H1 (cell line): ENCODE data around the gene CCL24. TPM values are rescaled to one million over a fixed set of nuclear protein-coding genes. Genes with fewer than 3 reads are reported as not detected.

Source experiments
- CTCF ChIA-PET: fragments of 300-600 bp; sonication (Branson Sonifier 250); formaldehyde crosslinking; loops from one replicate; lab custom pipeline; 2021; ENCODE audit not compliant: partially characterized antibody; lab: Charles Lee
- POLR2A ChIA-PET: fragments of 300-600 bp; sonication (Branson Sonifier 250); formaldehyde crosslinking; loops from one replicate; lab custom pipeline; 2021; ENCODE audit warnings: inconsistent platforms; ENCODE audit not compliant: partially characterized antibody; lab: Charles Lee
- DNase-seq, 2 experiments: peaks; one replicate each; pipeline versions ENCODE4 v3.0.0 to v3.0.0-alpha.2; 2010 to 2022; ENCODE audit warnings: low spot score in 2 of 2, low read depth in 1 of 2, mixed read lengths in 1 of 2
- FAIRE-seq: peaks from 2 replicates; lab custom pipeline; 2011; peaks lifted over from hg19 to GRCh38; lab: Jason Lieb, UNC
- H2AFZ ChIP-seq: 2 replicates; pipeline ENCODE4 v1.8.1; 2012; ENCODE audit warnings: low read length, inconsistent platforms
- H2AK5ac ChIP-seq: 2 replicates; pipeline ENCODE4 v1.6.1; 2013; ENCODE audit warnings: low read depth, low read length
- H2BK120ac ChIP-seq: replicated peaks from 2 replicates; pipeline ENCODE3; 2013; ENCODE audit warnings: low read depth, low read length, inconsistent platforms
- H2BK12ac ChIP-seq: 2 replicates; pipeline ENCODE4 v1.6.1; 2013; ENCODE audit warnings: low read depth, low read length
- H2BK15ac ChIP-seq: 2 replicates; pipeline ENCODE4 v1.6.1; 2013; ENCODE audit warnings: low read length
- H2BK20ac ChIP-seq: 2 replicates; pipeline ENCODE4 v1.6.1; 2013; ENCODE audit warnings: low read length
- H2BK5ac ChIP-seq: 2 replicates; pipeline ENCODE4 v1.6.1; 2013; ENCODE audit warnings: low read depth, low read length
- H3K14ac ChIP-seq: 2 replicates; pipeline ENCODE4 v1.6.1; 2013; ENCODE audit warnings: inconsistent platforms; ENCODE audit not compliant: insufficient read length
- H3K18ac ChIP-seq: 2 replicates; pipeline ENCODE4 v1.6.1; 2013; ENCODE audit warnings: low read length; ENCODE audit errors: extremely low read depth
- H3K23ac ChIP-seq: 2 replicates; pipeline ENCODE4 v1.6.1; 2013; ENCODE audit warnings: inconsistent platforms; ENCODE audit not compliant: insufficient read length
- H3K23me2 ChIP-seq: 2 replicates; pipeline ENCODE4 v1.6.1; 2013; ENCODE audit warnings: low read depth, low read length
- H3K27ac ChIP-seq: 2 replicates; pipeline ENCODE4 v1.6.1; 2011; ENCODE audit warnings: low read depth, low read length, inconsistent platforms
- H3K27me3 ChIP-seq, 4 experiments: replicated peaks in 1 of 4; 1 replicate in 1 of 4; 2 replicates in 3 of 4; pipeline versions ENCODE4 v1.6.1 to v1.8.1; 2011 to 2013; ENCODE audit warnings: low read length in 3 of 4, mild to moderate bottlenecking in 3 of 4, inconsistent platforms in 2 of 4, mixed read lengths in 2 of 4, moderate library complexity in 1 of 4; ENCODE audit not compliant: control insufficient read depth in 3 of 4, insufficient read depth in 3 of 4; ENCODE audit errors: extremely low read depth in 1 of 4
- H3K36me3 ChIP-seq, 4 experiments: 2 replicates each; pipeline versions ENCODE4 v1.6.1 to v1.8.1; 2011 to 2013; ENCODE audit warnings: mild to moderate bottlenecking in 4 of 4, low read length in 3 of 4, moderate library complexity in 2 of 4, control low read depth in 1 of 4, inconsistent platforms in 1 of 4; ENCODE audit not compliant: insufficient read depth in 4 of 4, control insufficient read depth in 2 of 4
- H3K4ac ChIP-seq: replicated peaks from 2 replicates; pipeline ENCODE3; 2013; ENCODE audit warnings: low read length, low read depth, mixed read lengths, inconsistent platforms; ENCODE audit not compliant: insufficient read length
- H3K4me1 ChIP-seq, 4 experiments: replicated peaks in 1 of 4; 1 replicate in 1 of 4; 2 replicates in 3 of 4; pipeline versions ENCODE4 v1.6.1 to v1.8.1; 2011 to 2013; ENCODE audit warnings: low read length in 3 of 4, inconsistent platforms in 2 of 4, mixed read lengths in 1 of 4; ENCODE audit not compliant: insufficient read depth in 4 of 4, control insufficient read depth in 3 of 4
- H3K4me2 ChIP-seq, 2 experiments: 2 replicates each; pipeline versions ENCODE4 v1.6.1 to v1.8.1; 2011 to 2013; ENCODE audit warnings: low read depth in 2 of 2, low read length in 2 of 2, control low read depth in 1 of 2, inconsistent platforms in 1 of 2, mild to moderate bottlenecking in 1 of 2; ENCODE audit not compliant: insufficient read depth in 1 of 2
- H3K4me3 ChIP-seq, 4 experiments: fragments of 200-600, 300-600 bp in 1 of 4; sonication (generic), shearing (Covaris generic), sonication (Bioruptor Twin) in 1 of 4; 2 replicates each; pipeline versions ENCODE4 v1.5.1 to v1.8.1; 2011 to 2016; ENCODE audit warnings: low read length in 4 of 4, low read depth in 3 of 4, control low read depth in 2 of 4, inconsistent platforms in 2 of 4, mild to moderate bottlenecking in 2 of 4, mixed read lengths in 1 of 4, moderate library complexity in 1 of 4; ENCODE audit not compliant: insufficient read depth in 2 of 4; ENCODE audit errors: extremely low read depth in 1 of 4
- H3K56ac ChIP-seq: replicated peaks from 2 replicates; pipeline ENCODE3; 2013; ENCODE audit warnings: low read depth, mild to moderate bottlenecking, mixed read lengths, low read length, inconsistent platforms; ENCODE audit not compliant: insufficient read length
- H3K79me1 ChIP-seq: 2 replicates; pipeline ENCODE4 v1.6.1; 2013; ENCODE audit warnings: low read depth, low read length, control low read depth
- H3K79me2 ChIP-seq, 2 experiments: 2 replicates each; pipeline versions ENCODE4 v1.6.1 to v1.8.1; 2012 to 2013; ENCODE audit warnings: low read length in 2 of 2, mild to moderate bottlenecking in 2 of 2, inconsistent platforms in 1 of 2; ENCODE audit not compliant: insufficient read depth in 2 of 2, control insufficient read depth in 1 of 2
- H3K9ac ChIP-seq, 4 experiments: replicated peaks in 1 of 4; 1 replicate in 1 of 4; 2 replicates in 3 of 4; pipeline versions ENCODE4 v1.6.1 to v1.8.1; 2011 to 2013; ENCODE audit warnings: low read depth in 3 of 4, low read length in 3 of 4, control low read depth in 2 of 4, mild to moderate bottlenecking in 2 of 4, moderate library complexity in 2 of 4, inconsistent platforms in 1 of 4; ENCODE audit errors: extremely low read depth in 1 of 4
- H3K9me3 ChIP-seq, 2 experiments: 2 replicates each; pipeline versions ENCODE4 v1.6.1 to v1.8.1; 2012 to 2013; ENCODE audit warnings: mild to moderate bottlenecking in 2 of 2, moderate library complexity in 2 of 2, control low read depth in 1 of 2, inconsistent platforms in 1 of 2, low read depth in 1 of 2, low read length in 1 of 2, mixed read lengths in 1 of 2; ENCODE audit not compliant: insufficient read depth in 2 of 2
- H4K20me1 ChIP-seq, 2 experiments: replicated peaks in 1 of 2; 2 replicates each; pipeline versions ENCODE3 to v1.8.1; 2011 to 2013; ENCODE audit warnings: inconsistent platforms in 2 of 2, low read length in 2 of 2, mild to moderate bottlenecking in 1 of 2; ENCODE audit not compliant: insufficient read depth in 2 of 2, control insufficient read depth in 1 of 2
- H4K5ac ChIP-seq: 2 replicates; pipeline ENCODE4 v1.6.1; 2013; ENCODE audit warnings: low read length, low read depth, mixed read lengths, inconsistent platforms; ENCODE audit not compliant: insufficient read length
- H4K8ac ChIP-seq: 2 replicates; pipeline ENCODE4 v1.8.0; 2013; ENCODE audit warnings: mild to moderate bottlenecking, moderate library complexity, low read length, inconsistent platforms; ENCODE audit not compliant: insufficient read depth; ENCODE audit errors: extremely low read depth
- H4K91ac ChIP-seq: replicated peaks from 2 replicates; pipeline ENCODE3; 2013; ENCODE audit warnings: low read length, mixed read lengths, inconsistent platforms; ENCODE audit not compliant: insufficient read length
- CHD2 ChIP-seq: IDR thresholded peaks from 2 replicates; pipeline ENCODE4 v1.6.1; 2012; ENCODE audit warnings: low read length, improper control_type of control experiment
- HDAC6 ChIP-seq: IDR thresholded peaks from one replicate; pipeline ENCODE4 v1.7.1; 2012; ENCODE audit warnings: low read depth, mild to moderate bottlenecking, inconsistent platforms, low read length, moderate library complexity
- KDM1A ChIP-seq: fragments of 200-600, 300-600 bp; sonication (generic); IDR thresholded peaks from 2 replicates; pipeline ENCODE4 v1.7.1; 2016; ENCODE audit warnings: mild to moderate bottlenecking, low read length, borderline replicate concordance
- MAX ChIP-seq: IDR thresholded peaks from 2 replicates; pipeline ENCODE4 v1.6.1; 2012; ENCODE audit warnings: inconsistent platforms
- POLR2AphosphoS5 ChIP-seq: IDR thresholded peaks from 2 replicates; pipeline ENCODE4 v1.6.1; 2011; ENCODE audit warnings: low read depth, low read length
- RFX5 ChIP-seq: IDR thresholded peaks from 2 replicates; pipeline ENCODE4 v1.6.1; 2011; ENCODE audit warnings: low read depth, low read length, improper control_type of control experiment, borderline replicate concordance
- SP1 ChIP-seq: IDR thresholded peaks from 2 replicates; pipeline ENCODE4 v1.6.1; 2011; ENCODE audit warnings: low read depth, low read length
- SP2 ChIP-seq: IDR thresholded peaks from 2 replicates; pipeline ENCODE4 v1.6.1; 2012; ENCODE audit warnings: mild to moderate bottlenecking, low read length, inconsistent platforms
- SRF ChIP-seq: IDR thresholded peaks from 2 replicates; pipeline ENCODE4 v1.6.1; 2011; ENCODE audit warnings: mild to moderate bottlenecking, low read depth, low read length, moderate library complexity
- TAF1 ChIP-seq: IDR thresholded peaks from 2 replicates; pipeline ENCODE4 v1.6.1; 2011; ENCODE audit warnings: mild to moderate bottlenecking, low read depth, low read length
- TBP ChIP-seq: IDR thresholded peaks from 2 replicates; pipeline ENCODE4 v1.6.1; 2011; ENCODE audit warnings: low read depth, low read length, improper control_type of control experiment
- USF2 ChIP-seq: IDR thresholded peaks from 2 replicates; pipeline ENCODE4 v1.6.1; 2011; ENCODE audit warnings: low read length, improper control_type of control experiment
- WGBS, 2 experiments: shearing (Covaris generic) in 1 of 2; methylation state at CpG; one replicate each; pipeline versions ENCODE4 v1.1.6 to v1.1.7; 2013 to 2015; ENCODE audit warnings: low lambda C conversion rate in 2 of 2, mixed read lengths in 2 of 2, inconsistent platforms in 1 of 2, low coverage in 1 of 2, missing lambda C conversion rate in 1 of 2; ENCODE audit not compliant: insufficient replicate concordance in 2 of 2, insufficient coverage in 1 of 2, insufficient read length in 1 of 2; ENCODE audit errors: extremely low coverage in 1 of 2, missing lambda C conversion rate in 1 of 2; 5-methylcytosine and 5-hydroxymethylcytosine counted together
- polyA plus RNA-seq, 7 experiments: library from polyadenylated mRNA; depleted of rRNA in 3 of 7; stranded (reverse) in 5 of 7; unstranded in 2 of 7; fragments of >200 nt in 5 of 7; fragments of 200-250 nt in 2 of 7; gene quantifications; 1 replicate in 5 of 7; 2 replicates in 1 of 7; 4 replicates in 1 of 7; pipeline versions ENCODE4 v1.2.1 to v1.2.3, GENCODE V29; 2011 to 2013; ENCODE audit warnings: missing spikeins in 2 of 7, mixed read lengths in 2 of 7
- total RNA-seq: library from RNA; stranded (reverse); fragmentation: NEBNext Ultra II Directional; extraction: Animal tissue kit (Norgen Biotek cat#: 25700); gene quantifications from 2 replicates; pipeline ENCODE4 v1.2.1, GENCODE V29; 2021

The CCL24 gene
- total and polyA plus RNA-seq, 2 of the 8 experiments (the other 6 are each of a cell fraction or from before 2014, with no cell fraction given), result not detected

GRCh38 chr7:75835688-75836285, 22.2 kb upstream of the CCL24 start:
- Histone ChIP-seq H3K79me1 (no peaks in the 10 kb centered on the region), H4K20me1 (no peaks in the 10 kb centered on the region), H3K14ac (no peak overlapping the region), H4K91ac (no peak overlapping the region), H2BK5ac (no peak overlapping the region), H3K23me2 (no peaks in the 10 kb centered on the region), H3K56ac (no peak overlapping the region), H3K27me3 (no peaks in the 10 kb centered on the region), H2BK120ac (no peak overlapping the region), H2BK15ac (no peak overlapping the region), H2BK12ac (no peak overlapping the region), H4K8ac (no peak overlapping the region), H3K4ac (no peak overlapping the region), H2AFZ (no peak overlapping the region), H3K4me3 (no peak overlapping the region), H3K9ac (no peak overlapping the region), H4K5ac (no peak overlapping the region), H3K9me3 (no peaks in the 10 kb centered on the region), H3K4me2 (no peak overlapping the region), H2BK20ac (no peak overlapping the region), H3K27ac (no peak overlapping the region), H2AK5ac (no peak overlapping the region), H3K18ac (no peak overlapping the region), H3K36me3 (no peaks in the 10 kb centered on the region), H3K4me1 (no peaks in the 10 kb centered on the region), H3K23ac (no peak overlapping the region), H3K79me2 (no peaks in the 10 kb centered on the region)
- DNase-seq (no peak), FAIRE-seq (no peak)
- ChIA-PET CTCF (interaction anchor here (0.8 kb wide), 1 partner anchor 45 kb away, joined by 3 read pairs; no protein-coding TSS in a partner anchor), POLR2A (no interaction called here)
- WGBS, 2 experiments, result 95% methylated on average over 27 of the region's 29 CpGs; no CpG with 5 or more reads in 1 of the 2 experiments
- TF ChIP-seq USF2 (no peak), RFX5 (no peak), TBP (no peak), KDM1A (no peak), CHD2 (no peak), MAX (no peak), TAF1 (no peak), SP2 (no peak), SRF (no peak), HDAC6 (no peak), POLR2AphosphoS5 (no peak), SP1 (no peak)
